GM19438 (cell line): Measurements from ENCODE around the gene SFMBT1.
A peak's percentile ranks its signal among the peaks of the same experiment; 100 is the strongest.
"Not testable (repeated sequence)": the region's sequence is repeated elsewhere in the genome, so short reads cannot be mapped to it uniquely, and the experiment has no call there.

ENCODE experiments used
- ATAC-seq: cut with Tn5 transposase; IDR thresholded peaks from one replicate; pipeline ENCODE4 v1.9.1; 2021; ENCODE audit warnings: low read depth; ENCODE audit not compliant: unreplicated experiment

The SFMBT1 gene

DNA sequence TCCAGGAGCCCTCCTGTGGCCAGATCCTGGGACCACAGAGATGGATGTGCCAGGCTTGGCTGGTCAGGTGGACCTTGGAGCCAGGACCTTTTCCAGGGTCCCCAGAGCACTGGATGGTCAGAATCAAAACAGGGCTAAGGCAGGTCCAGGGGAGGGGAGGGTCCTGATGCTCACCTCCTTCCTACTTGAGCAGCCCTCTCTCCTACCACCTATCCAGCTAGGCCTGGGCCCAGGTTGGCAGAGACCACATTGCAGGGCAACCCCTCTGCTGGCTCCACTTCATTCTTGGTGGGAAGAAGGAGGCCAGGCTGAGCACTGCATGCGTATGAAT is 28.5 kb upstream of the SFMBT1 start:
- no peak for ATAC-seq

DNA sequence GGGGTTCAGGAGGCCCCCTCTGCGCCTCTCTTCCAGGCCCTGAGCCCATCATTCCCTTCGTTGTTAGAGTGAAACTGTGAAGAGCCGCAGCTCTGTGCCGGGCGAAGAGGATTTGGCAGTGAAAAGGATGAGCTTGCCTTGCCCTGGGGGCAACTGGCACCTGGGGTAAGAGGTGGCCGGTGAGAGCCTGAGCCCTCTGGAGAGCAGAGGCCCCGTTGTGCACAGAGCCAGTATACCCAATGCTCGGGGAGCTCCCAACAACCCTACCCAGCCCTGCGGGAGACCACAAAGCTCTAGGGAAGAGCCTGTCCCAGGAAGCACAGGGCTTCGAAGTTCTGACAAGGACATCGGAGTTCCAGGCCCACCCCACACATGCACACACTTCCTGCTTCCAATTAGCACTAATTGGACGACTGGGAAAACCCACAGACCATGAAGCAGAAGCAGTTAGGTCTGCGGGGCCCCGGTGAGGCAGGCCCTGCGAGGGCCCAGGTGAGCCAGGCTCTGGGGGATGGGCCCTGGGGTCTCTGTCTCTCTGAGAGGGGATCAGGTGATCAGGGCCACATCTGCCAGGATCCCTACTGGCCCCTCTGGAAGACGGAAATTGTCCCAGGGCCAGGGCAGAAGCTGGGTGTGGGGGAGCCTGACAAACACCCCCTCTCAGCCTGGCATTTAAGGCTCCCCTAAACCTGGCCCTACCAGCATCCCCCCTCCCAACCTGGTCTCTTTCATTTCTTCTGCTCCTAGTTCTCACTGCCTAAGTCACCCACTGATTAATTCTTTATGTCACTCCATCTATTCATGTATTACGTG is 27.9 kb upstream of the SFMBT1 start:
- ATAC-seq = no peak

DNA sequence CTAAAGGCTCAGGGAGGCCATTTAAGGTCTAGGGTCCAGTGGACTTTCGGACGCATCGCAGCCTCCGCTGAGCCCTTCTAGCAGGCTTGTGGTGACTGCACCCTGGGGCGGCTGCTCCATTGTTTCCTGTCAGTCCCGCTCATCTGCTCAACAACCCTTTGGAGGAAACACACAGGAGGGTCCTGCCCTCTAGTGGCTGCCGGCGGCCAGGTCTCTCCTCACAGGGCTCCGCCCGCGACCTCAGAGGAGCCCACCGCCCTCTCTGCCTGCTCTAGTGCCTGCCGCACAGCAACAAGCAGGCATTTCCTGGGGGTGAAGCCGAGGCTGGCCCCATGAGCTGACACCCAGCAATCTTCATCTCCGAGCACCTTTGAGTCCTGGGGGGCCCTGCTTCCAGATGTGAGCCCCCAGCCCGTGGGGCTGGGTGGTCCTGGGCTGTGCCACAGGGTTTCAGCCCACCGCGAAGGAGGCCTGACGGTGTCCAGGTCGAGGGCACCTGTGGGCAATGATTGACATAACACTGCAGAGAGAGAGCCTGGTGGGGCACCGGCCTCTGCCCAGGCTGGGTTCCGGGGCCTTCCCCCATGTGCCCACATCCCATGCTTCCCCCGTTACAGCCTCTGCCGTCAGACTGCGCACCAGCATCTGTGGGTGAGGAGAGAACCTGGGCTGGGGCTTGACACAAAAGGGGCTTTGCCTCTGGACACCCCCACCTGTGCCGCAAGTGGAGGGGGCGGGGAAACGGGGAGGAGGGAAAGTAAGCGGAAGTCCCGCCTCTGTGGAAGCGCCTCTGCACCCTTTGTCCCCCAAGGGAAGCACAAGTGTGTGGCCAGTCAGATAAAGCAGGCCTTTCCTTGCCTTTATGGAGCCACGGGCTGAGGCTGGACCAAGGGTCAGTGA is 27.0 kb upstream of the SFMBT1 start:
- peak; percentile 89 for ATAC-seq

DNA sequence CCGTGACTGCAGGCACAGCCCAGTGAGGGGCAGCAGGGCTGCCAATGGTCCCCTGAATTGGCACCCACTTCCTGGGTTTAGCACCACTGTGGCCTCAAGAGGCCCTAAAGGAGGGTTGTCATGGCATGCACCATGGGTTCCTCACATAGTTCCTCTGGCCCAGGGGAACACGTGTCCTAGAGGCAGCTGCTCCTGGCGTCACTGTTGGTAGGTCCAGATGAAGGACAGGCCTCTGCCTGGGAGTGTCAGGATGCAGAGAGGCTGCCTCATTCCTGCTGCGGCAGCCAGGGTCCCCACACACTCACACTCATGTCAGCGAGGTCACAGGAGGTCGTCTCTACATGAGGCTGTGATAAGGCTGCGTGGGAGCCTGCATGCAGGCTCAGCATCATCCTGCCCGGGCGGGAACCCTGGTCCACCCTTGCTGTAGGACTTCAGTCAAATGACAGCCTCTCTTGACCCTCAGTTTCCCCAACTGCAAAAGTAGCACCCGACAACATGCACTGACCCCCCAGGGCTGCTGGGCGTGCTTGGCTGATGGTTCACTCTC is 26.1 kb upstream of the SFMBT1 start:
- ATAC-seq = no peak

DNA sequence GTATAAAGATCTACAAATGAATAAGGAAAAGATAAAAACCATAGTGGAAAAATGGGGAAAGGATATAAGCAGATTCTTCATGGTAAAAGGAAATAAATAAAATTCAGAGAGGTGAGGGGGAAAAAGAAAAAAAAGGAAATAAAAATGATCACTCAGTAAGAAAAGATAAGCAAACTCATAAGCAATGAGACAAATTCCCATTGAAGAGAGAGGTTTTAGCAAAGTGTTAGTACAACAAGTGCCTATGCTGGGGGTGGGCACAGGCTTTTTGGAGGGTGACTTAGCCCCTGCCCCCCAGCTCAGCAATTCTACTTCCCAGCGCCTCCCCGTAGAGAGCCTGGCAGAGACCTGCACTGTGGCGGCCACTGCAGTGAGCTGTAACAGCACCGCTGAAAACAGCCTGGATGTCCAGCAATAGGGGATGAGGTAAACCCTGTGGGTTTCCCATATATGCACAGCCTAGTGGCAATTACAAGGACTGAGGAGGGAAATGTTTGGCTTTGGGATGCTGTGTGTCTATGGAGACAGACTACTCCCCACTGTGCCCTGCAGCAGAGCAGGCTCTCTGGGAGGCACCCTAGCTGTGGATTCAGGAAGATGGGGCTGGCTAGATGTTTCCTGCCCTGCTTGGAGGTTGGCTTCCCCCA is 23.7 kb upstream of the SFMBT1 start:
- no peak for ATAC-seq

DNA sequence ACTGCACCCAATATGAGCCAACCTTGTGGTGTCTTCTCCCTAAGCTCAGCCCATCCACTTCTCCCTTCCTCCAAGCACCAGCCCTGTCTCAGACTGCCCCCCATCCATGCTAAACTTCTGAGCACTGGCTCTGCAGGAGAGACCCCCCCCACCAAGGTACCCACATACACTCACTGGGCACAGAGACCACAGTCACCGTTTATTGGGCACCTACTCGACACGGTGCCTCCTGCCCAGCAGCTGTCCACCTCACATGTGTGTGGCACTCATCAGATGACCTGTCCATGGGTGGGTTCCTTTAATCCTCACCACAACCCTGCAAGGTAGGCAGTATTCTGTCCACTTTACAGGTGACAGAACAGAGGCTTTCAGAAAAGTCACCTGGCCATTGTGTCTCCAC is 22.3 kb upstream of the SFMBT1 start:
- no peak for ATAC-seq

DNA sequence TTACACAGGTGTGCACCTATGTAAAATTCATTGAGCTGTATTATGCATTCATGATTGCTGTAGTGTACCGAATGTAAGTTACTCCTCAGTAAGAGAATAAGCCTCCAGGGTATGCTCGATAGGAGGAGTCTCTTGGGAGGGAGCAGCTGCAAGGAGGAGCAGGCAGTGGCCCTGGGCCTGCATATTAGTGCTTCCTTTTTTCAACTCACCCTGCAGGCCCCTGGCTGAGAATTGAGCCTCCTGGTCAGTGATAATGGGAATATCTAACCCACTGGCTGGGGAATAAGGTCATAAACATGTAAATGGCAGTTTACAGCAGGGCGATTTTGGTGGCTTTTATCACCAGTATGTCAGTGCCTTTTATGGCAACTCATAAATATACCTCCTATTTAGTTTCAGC is 21.7 kb upstream of the SFMBT1 start:
- ATAC-seq = no peak

DNA sequence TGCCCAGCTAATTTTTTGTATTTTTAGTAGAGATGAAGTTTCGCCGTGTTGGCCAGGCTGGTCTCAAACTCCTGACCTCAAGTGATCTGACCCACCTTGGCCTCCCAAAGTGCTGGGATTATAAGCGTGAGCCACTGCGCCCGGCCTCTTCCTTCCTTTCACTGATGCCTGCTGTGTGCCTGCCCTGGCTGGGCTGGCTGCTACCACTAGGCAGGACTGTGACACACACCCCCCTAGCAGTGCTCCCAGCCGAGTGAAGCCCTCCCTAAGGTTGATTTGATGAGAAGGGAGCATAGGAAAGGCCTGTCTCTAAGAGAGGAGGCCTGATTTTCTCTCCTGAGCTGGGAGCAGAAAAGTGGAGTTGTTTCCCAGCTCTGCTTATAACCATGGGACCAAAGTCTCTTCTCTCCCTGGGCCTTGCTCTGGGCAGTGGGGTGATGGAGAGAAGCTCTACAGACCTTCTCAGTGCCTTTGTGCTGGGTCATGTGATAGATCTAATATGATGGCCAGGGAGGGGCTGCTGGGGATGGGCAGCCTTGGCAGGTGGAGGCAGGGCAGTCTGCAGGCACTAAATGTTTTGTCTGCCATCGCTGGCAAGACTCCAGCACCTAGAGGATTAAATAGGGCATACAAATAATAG is 20.1 kb upstream of the SFMBT1 start:
- no peak for ATAC-seq

DNA sequence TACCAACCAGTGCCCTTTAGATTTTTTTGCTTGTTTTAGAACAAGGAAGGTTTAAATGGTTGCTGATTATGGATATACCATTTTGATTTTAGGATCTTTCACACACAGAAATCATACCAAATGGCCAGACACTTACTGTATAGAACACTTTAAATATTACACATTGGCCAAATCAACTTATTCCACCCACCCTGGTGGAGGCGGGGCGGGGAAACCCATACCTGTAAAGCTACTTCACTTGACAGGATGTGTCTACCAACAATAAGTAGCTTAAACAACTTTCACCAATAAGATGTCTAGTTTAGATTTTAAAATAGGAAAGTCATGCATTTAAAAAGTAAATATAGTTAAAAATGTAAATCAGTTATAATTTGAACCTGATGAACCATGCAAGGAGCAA is 17.0 kb upstream of the SFMBT1 start:
- no peak for ATAC-seq

DNA sequence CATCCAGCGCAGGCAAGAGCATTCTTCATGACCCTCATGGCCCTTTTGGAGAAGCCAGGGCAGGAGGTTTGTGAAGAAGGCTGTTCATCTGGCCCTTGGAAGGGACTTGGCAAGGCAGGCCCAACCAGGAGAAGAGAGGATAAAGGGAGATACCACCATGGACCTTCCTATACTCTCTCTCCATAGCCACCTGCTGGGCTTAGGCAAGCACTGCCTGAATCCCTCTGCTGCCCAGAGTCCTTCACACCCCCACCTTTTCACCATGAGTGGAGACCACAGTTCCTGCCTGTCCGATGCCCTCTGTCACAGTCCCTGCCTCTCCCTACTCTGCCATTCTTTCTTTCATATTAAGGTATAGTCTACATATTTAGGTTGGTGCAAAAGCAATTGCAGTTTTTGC is 10.6 kb upstream of the SFMBT1 start:
- ATAC-seq = no peak

DNA sequence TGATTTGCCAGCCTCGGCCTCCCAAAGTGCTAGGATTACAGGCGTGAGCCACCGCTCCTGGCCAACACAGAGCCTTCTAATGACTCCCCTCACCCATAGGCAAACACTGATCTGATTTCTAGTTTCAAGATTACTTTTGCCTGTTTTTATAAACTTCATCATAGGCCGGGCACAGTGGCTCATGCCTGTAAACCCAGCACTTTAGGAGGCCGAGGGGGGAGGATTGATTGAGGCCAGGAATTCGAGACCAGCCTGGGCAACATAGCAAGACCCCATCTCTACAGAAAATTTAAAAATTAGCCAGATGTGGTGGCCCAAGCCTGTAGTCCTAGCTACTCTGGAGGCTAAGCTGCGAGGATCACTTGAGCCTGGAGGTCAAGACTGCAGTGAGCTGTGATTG is 8.4 kb upstream of the SFMBT1 start:
- ATAC-seq = not testable (repeated sequence)

DNA sequence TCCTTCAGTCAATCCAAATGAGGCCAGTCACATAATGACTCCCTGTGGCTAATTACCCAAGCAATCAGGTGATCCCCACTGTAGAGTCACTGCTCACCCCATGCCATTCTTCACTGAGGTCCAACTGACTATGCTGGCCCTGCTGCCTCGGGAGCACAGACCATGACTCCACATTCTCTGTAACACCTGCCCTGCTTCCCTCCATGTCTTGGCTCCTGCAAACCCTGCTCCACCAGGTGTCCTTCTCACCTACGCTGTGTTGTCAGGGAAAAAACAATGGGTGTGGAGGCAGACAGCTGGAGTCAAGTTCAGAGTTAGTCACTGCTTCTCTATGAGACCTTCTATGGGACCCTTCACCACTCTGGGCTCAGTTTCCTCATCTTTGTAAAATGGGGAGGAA is 6.1 kb upstream of the SFMBT1 start:
- ATAC-seq = no peak

DNA sequence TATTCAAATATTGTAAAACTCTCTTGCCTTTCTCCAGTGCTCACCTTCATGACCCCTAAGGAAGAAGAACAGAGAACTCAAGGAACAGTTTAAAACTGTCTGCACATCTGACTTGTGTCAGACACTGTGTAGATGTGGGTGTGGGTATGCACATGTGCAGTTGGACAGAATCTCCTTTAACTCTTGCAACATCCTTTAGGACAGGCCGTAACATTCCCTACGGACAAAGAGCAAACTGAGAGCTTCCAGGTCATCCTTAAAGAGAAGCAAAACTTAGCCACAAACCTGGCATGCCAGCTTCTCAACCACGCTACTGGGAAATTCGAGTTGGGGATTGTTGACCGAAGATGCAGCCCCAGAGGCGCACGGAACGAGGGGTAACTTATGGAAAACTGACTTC is 4.1 kb upstream of the SFMBT1 start:
- ATAC-seq = no peak

DNA sequence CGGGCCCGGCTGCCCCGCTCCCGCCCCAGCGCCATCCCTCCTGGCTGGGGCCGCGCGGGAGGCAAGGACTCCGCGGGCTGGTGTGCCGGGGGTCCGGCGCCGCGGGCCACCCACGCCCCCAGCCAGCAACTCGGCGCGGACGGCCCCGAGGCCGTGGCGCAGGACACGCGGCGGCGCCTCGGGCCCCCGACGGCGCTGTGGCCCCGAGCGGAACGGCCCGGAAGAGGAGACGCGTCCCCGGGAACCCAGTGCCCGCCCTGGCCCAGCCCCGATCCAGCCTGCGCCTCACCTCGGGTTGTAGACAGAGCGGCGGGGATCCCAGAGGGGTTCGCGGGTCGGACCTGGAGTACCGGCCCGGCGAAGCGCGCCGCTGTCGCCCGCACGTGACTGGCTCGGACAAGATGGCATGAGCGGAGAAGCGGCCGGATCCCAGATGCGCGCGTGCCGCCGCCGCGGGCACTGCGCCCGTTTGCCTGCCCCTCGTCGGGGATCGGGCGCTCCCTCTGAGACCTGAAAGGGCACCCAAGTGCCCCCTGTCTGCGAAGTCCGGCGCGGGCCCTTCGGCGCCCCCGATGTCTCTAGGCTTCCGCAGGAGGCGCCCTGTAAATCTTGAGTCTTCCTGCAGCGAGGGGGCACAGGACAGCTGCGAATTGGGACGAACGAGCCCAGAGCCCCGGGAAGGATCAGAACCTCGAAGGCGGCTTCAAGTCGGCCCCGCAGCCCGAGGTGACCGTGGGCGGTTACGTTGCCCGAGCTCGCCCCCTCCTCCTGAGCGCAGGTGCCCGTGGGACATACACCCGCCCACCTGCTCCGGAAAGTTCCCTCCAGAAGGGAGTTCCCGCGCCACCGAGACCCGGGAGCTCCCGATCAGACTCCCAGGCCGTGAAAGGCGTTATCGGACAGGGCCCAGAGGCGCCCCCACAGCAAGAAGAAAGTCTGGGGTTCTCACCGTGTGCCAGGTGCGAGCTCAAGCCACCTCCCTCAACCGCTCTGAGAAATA is 598 bp upstream of the SFMBT1 start:
- ATAC-seq = peak; percentile 48

DNA sequence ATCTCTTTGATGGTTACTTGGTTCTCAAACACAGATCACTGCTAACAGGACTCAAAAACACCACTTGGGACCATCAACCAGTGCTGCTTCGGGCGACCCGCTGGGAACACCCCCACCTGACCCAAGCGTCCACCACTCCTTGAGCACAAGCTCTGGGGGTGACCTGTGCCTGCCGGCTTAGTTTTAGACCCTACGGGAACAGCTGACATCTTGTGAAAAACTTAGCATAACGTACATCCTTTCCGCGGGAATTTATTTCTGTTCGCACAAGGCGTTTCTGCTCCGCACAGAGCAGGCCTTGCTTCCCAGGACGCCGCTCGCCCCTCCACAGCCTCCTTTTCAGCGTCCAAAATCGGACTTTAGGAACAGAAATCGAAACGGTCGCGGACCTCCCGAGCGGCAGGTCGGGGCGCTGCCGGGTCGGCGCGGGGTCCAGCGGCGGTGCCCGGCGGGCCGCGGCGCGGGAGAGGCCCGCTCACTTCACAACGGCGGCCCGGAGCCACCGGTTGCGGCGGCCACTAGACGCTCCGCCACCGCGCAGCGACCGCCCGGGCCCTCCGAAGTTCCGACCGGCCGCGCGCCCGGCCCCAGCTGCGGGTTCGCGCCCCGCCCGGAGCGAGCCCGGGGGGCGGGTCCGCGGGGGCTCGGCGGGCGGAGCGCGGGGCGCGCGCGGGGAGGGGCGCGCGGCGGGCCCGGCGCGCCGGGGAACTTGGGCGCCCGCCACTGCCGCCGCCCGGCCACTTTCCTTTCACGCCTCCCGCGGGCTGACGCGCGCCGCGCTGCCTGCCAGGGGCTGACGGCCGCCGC is 959 bp downstream of the SFMBT1 start:
- ATAC-seq = peak; percentile 23

DNA sequence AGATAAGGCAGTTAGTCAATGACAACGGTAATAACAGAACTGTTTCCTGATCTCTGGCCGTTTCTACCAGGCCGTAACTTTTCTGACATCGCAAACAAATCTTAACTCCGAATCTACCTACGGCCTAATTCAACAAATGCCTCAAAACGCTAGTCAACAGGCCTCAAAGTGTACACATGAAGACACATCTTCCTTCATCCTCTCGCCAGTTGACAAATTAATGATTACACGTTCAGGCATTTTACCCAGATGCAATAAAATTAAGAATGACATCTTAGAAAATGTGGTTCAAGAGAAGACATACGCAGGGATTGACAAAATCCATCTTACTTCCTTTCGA is 1.5 kb downstream of the SFMBT1 start:
- ATAC-seq = no peak

DNA sequence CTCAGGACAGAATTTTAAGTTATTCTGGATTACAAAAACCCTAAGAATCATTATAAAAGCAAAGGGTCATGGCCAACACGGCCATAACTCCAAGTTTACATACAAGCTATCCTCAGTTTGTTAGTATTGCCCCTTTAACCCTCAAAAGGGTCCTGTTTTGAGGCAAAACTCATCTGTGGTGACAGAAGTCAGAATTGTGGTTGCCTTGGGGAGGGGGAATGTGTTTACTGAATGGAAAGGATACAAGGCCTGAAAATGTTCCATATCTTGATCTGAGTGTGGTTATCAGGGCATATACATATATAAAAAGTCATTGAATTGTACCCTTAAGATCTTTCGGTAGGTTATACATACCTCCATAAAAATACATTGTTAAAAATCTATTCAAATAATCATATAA is 2.1 kb downstream of the SFMBT1 start:
- ATAC-seq = no peak

DNA sequence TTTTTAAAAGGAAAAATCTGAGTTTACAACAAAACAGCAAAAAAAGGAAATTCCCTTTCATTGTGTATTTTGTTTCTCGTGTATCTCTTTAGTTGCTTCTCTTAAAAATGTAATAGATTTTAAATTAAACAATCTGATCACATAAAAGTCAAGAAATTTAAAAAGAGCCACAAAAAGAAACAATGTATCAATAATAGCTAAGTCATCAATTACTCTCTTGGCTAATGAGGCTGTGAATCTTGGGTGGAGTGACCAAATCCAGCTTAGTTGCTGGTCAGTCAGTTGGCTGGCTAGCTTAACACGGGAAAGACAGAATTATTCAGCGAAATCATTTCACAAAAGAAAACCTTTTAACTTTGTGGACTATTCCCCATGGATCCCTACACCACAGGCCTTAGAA is 3.2 kb downstream of the SFMBT1 start:
- no peak for ATAC-seq

DNA sequence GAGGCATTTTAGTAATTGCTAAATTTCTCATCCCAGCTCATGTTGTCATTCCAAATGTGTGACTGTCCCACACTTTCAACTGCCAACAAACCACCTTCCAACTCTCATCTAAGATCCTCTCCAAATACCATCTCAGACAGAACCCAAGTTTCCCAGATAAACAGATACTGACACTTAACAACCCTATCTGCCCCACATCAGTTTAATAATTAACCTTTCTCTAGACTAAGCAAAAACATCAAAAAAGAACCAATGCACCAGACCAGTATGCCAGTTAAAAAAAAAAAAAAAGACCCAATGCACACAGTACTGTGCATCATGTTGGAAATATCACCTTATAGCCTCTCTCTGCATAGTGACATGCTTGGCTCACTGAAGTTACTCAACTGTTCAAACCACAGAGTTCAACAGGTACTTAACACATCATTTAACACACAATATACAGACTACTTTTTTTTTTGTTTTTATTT is 5.5 kb downstream of the SFMBT1 start:
- ATAC-seq = no peak
